Fibroblast of lung (primary cell): ENCODE results near the gene GJA8.

Experiments used
- CTCF ChIP-seq, 2 donors: IDR thresholded peaks in 1 of 2; conservative IDR thresholded peaks in 1 of 2; 1 replicate in 1 of 2; 2 replicates in 1 of 2; pipeline ENCODE4 v1.5.1; 2011 to 2012; ENCODE audit warnings: low read length in 2 of 2, control low read depth in 1 of 2, inconsistent platforms in 1 of 2, low read depth in 1 of 2, mild to moderate bottlenecking in 1 of 2
- EZH2 ChIP-seq: IDR thresholded peaks from 2 replicates; pipeline ENCODE4 v1.5.1; 2012; ENCODE audit warnings: low read length, control low read depth, mild to moderate bottlenecking; ENCODE audit errors: missing control alignments

DNA sequence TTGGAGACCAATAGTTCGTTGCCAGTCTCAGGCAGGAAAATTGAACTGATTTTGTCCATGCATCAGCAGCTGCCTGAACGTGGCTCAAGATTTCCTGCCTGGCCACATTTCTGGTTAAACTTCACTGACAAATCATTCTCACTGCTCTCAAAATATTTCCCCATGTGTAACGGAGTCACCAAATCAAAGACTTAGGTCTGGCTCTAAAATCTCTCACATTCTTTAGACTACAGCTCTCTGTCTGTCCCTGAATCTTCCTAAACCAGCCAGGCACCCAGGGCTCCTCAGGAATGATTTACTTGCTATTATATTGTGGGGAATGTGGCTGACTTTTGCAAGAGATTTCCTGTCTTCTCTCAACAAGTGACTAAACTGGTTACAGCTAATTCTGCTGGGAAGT is 49.2 kb upstream of the GJA8 start:
- no peak for TF ChIP-seq CTCF (conservative IDR thresholded peaks at IDR 0.05 in 1 of 2, IDR thresholded peaks at IDR 0.05 in 1 of 2; ENCODE audit: low read depth in 1 of 2, low read length in 2 of 2)
- no peak for TF ChIP-seq EZH2
